Hypothalamus (tissue), 51 donors: Measurements from ENCODE around the gene ZNF142.

Experiments used
- DNase-seq, 51 donors: peaks; one replicate each; lab custom pipeline; 2025; lab: John Stamatoyannopoulos, UW

The ZNF142 gene

DNA sequence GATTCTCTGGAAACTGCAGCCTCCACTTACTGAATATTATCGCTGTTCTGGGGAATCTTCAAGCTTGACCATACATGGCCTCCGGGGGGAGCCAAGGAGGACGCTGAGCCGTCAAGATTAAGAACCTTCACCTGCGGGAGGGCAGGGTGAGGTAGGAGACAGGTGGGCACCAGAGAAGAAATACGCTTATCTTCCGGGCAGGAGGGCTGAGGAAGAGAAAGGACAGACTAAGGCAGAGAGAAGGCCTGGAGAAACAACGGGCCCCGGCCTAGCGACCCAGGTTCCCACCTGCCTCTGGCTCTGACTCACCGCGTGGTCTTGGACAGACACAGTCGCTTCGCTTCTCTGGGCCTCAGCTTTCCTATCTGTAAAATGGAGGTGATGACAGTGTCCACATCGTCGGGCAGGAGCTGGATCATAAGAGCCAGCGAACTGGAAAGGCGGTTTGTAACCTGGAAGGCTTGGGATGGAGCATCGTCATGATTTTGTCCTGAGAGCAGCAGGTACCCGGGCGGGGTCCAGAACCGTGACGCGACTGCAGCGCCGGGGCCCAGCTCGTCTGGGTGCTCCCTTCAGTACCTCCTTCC is 659 bp downstream of the ZNF142 start:
- DNase-seq, result peak in 8 of 51 donors; percentile 4 to 24 (median 7)

DNA sequence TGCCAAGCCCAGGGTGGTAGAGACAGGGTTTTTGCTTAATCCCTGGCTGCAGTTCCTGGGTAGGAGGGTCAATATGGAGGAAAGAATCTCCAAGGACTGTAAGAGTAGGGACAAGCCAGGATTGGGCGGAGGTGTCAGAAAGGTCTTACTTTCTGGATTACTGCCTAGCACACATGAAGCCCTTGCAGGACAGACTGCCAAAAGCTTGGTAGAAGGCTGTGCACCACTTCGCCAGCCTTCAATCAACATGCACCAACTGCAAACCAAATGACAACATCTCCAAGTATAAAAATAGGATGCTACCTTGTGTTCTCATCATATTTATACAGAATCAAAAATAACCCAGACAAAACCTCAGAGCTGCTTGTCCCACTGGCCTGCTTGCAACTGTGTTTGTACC is 3.7 kb downstream of the ZNF142 start:
- DNase-seq, result no peak

GRCh38 chr2:218648787-218649100 is 10.7 kb downstream of the ZNF142 start:
- DNase-seq, result peak in 1 of 51 donors; percentile 14

GRCh38 chr2:218648088-218648786 is 11.2 kb downstream of the ZNF142 start:
- peak in 16 of 51 donors; percentile 1 to 50 (median 26) for DNase-seq

DNA sequence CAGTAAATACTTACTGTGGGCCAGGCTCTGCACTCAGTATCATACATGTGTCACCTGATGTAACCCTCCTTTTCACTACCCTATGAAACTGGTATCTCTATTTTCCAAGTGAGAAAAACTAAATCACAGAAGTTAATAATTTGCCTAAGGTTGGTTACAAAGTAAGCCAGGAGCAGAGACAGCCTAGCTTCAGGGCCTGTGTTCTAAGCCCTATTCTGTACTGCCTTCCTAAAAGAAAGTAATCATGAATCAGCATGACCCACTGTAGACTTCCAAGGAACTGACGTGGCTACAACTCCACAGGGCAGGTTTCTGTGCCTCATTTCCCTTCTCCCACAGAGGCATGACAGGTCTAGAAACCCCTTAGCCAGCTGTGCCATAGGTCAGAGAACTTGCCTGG is 14.3 kb downstream of the ZNF142 start:
- no peak for DNase-seq

DNA sequence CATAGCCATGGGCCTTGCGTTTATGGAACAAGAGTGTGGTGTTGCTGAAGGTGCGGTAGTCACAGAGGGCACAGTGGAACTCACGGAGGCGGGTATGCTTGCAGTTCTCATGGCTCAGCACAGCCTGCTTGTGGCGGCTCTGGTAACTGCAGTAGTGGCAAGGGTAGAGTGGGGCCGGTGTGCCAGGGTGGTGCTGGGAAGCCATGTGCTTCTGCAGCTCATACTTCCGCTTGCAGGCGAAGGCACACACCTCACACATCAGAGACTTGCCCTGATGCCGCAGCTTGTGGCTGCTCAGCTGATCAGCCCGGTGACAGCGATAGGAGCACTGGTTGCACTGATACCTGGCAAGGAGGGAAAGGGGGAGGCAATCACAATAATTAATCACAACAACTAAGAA is 14.7 kb downstream of the ZNF142 start:
- DNase-seq, result no peak

DNA sequence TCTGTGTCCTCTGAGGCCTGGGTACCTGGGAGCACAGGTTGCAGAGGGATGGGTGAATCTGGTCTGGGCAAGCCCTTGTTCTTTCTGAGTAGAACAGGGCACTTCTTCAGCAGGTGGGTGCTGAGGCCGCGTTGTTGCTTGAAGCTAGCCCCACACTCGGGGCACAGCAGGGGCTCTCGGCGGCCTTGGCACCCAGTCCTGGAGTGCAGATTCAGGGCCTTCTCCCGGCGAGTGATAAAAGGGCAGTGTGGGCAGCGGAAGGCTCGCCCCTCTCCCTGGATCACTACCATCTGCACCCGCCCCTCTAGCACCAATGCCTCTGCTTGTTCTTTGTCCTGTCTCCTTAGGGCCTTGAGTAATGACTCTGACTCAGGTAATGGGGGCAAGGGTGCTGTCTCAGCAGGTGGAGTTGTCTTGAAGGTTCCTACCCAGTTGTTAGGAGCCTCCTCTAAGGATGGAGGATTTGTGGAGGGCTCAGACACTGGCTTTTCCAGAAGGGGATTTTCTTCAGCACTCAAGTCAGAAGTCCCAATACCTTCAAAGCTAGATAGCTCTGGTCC is 15.6 kb downstream of the ZNF142 start:
- no peak for DNase-seq

GRCh38 chr2:218642786-218643185 is 16.6 kb downstream of the ZNF142 start:
- no peak for DNase-seq

- DNase-seq, result no peak
These were observed 17.2 kb downstream of the ZNF142 start for GRCh38 chr2:218642121-218642656.

DNA sequence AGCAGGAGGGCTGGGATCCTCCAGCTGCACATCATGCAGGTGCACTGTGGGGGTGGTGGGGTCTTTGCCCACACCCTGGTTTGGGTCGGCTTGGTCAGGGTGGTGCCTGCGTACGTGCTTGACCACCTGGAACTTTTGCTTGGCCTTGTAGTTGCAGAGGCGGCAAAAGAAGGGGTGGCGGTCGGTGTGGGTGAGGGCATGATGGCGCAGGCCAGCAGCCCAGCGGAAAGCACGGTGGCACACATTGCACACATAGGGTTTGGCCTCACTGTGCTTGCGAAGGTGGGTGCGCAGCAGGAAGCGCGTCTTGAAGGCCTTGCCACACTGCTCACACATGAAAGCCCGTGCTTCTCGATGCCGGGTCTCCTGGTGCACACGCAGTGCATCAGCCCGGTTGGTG is 21.1 kb downstream of the ZNF142 start:
- DNase-seq, result no peak

DNA sequence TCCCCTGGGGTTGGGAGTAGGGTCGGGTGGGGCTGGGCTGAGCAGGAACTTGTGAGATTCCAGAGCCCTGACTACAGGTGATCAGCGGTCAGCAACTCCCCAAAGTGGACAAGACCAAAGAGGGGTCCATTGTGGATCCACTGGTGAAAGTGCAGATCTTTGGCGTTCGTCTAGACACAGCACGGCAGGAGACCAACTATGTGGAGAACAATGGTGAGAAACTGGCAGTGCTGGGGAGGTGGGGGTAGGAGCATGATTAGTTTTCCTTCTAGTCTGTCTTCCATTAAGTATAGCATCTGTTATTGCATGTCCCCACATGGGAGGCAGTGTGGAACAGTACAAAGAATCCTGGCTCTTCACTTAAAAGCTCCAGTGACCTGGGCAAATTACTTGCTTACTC is 23.7 kb downstream of the ZNF142 start:
- DNase-seq, result no peak

- no peak for DNase-seq
These were observed 27.6 kb downstream of the ZNF142 start for GRCh38 chr2:218631837-218632236.

DNA sequence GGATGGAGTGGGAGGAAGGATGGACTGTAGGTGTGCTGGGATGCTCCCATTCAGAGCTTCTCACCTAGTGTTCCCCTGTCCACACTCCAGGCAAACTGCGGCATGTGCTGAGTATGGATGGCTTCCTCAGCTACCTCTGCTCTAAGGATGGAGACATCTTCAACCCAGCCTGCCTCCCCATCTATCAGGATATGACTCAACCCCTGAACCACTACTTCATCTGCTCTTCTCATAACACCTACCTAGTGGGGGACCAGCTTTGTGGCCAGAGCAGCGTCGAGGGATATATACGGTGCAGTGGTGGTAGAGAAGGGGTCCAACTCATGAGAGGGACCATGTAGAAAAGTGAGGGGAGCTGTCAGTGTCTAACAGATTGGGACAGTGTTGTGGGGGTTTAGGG is 31.5 kb downstream of the ZNF142 start:
- DNase-seq, result no peak

- DNase-seq, result no peak
These were observed 33.1 kb downstream of the ZNF142 start for GRCh38 chr2:218626369-218626768.

- DNase-seq, result no peak
These were observed 36.1 kb downstream of the ZNF142 start for GRCh38 chr2:218623366-218623705.

- no peak for DNase-seq
These were observed 36.6 kb downstream of the ZNF142 start for GRCh38 chr2:218622606-218623365.

DNA sequence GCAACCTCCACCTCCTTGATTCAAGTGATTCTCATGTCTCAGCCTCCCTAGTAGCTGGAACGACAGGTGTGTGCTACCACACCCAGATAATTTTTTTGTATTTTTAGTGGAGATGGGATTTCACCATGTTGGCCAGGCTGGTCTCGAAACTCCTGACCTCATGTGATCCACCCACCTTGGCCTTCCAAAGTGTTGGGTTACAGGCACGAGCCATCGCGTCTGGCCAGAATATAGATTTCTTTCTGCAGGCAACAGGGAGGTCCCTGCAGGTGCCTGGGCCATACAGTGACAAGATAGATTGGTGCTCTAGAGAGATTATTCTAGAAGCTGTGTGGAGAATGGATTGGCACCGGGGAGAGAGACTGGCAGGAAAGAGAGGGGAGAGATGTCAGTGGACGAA is 38.4 kb downstream of the ZNF142 start:
- DNase-seq, result no peak

DNA sequence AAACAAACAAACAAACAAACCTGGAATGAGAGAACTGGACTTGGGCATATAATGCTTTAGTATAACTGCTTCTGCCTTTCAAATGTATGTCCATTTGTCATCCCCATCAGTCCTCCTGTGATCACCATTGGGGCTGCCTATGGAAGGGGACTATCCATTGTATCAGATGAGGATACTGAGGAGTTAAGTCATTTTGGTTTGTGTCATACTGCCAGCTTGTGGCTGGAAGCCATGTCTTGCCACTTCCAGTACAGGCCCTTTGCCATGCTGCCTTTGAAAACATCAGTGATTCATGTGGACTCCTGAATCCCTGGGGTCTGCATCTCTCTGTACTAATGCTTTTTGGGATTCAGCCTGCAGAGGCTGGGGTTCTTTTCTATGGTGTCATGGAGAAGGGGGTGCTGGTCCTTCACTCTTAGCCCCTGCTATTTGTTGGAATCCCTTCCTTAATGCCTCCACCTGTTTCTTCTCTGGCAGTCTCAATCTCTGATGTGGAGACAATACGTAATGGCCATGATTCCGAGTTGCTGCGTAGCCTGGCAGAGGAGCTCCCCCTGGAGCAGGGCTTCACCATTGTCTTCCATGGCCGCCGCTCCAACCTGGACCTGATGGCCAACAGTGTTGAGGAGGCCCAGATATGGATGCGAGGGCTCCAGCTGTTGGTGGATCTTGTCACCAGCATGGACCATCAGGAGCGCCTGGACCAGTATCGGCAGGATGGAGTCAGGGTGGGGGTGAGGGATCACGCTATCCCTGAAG is 41.1 kb downstream of the ZNF142 start:
- DNase-seq, result no peak

DNA sequence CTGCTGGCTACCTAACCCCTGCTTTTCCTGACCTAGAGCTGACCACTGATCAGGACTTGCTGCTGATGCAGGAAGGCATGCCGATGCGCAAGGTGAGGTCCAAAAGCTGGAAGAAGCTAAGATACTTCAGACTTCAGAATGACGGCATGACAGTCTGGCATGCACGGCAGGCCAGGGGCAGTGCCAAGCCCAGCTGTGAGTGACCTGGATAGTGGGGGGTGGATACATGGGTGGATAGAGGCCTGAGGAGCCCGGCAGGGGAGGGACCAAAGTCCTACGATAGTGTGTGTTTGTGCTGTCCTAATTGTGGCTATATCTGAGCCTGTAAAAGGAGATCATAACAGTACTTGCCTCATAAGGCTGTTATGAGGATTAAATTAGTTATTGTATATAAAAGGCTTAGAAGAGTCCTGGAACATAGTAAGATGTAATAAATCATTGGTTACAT is 43.5 kb downstream of the ZNF142 start:
- no peak for DNase-seq

DNA sequence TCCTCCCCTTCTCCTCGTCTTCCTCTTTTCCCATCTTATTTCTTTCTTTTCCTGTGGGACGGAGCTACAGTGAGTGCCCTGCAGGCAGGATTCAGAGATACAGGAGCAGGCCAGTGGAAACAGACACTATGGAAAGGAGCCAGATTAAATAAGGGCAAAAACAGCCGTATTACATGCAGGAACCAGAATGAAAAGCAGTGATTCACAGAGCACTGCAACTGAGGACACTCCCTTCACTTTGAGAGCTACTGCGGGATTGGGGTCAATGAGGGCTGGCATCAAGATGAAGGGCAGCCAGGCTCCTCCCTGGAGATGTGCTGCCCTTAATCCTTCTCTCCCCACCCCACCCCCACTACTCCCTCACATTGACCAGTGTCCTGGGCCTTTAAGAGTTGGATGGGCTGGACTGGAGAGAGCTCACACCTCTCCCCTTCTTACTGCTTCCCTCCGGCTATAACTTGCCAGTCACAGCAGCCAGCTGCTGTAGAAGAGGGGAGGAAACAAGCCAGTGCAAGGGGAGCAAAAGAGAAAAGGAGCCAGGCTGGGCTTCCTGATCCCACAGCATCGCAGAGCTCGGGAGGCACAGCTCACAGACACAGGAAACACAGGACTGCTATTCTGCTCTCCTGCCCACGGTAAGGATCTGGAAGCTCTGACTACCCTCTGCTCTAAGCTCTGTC is 51.8 kb downstream of the ZNF142 start, which contains the start of gene PLCD4:
Gene PLCD4 (plus strand): TSS at position 464 of the 680 bp plus-strand sequence. CDS start 7,841 bp downstream, outside the sequence.
- peak in 8 of 51 donors; percentile 2 to 16 (median 10) for DNase-seq
